Measurements from ENCODE around the gene BAD. TPM values are rescaled to one million over a fixed set of nuclear protein-coding genes. Genes with fewer than 3 reads are reported as not detected.

Gene BAD
- total RNA-seq, 2 donors from 2014 or later: 86.0 to 89.6 TPM

DNA sequence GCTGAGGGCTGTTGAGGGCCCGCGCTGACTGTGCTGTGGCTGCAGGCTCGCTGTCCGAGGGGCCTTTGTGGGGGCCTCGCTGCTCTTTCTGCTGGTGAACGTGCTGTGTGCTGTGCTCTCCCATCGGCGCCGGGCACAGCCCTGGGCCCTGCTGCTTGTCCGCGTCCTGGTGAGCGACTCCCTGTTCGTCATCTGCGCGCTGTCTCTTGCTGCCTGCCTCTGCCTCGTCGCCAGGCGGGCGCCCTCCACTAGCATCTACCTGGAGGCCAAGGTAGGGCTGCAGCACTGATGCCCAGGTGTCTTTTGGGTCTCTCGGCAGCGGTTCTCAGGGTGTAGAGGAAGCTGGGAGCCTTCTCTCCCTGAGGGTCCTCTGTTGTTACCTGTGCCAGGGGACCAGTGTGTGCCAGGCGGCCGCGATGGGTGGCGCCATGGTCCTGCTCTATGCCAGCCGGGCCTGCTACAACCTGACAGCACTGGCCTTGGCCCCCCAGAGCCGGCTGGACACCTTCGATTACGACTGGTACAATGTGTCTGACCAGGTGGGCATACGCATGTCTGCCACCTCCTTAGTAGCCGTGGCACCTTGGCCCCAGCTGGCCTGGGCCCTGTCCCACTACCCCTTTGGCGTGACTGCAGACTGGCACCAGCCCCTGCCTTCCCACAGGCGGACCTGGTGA lies 3.3 kb upstream of the BAD start:
- intact Hi-C loops (cut with DNase I): no loop called here
- Histone ChIP-seq H3K27ac (no peak overlapping the region), H3K4me1 (peaks cover 14% of the 10 kb centered on the region), H3K27me3 (peaks cover 28% of the 10 kb centered on the region), H3K36me3 (no peaks in the 10 kb centered on the region), H3K9me3 (no peaks in the 10 kb centered on the region), H3K4me3 (no peak overlapping the region), H3K9ac (ENCODE audit: low read depth in 2 of 2, low read length in 2 of 2) (no peak overlapping the region)
- TF ChIP-seq, protein P1, sequence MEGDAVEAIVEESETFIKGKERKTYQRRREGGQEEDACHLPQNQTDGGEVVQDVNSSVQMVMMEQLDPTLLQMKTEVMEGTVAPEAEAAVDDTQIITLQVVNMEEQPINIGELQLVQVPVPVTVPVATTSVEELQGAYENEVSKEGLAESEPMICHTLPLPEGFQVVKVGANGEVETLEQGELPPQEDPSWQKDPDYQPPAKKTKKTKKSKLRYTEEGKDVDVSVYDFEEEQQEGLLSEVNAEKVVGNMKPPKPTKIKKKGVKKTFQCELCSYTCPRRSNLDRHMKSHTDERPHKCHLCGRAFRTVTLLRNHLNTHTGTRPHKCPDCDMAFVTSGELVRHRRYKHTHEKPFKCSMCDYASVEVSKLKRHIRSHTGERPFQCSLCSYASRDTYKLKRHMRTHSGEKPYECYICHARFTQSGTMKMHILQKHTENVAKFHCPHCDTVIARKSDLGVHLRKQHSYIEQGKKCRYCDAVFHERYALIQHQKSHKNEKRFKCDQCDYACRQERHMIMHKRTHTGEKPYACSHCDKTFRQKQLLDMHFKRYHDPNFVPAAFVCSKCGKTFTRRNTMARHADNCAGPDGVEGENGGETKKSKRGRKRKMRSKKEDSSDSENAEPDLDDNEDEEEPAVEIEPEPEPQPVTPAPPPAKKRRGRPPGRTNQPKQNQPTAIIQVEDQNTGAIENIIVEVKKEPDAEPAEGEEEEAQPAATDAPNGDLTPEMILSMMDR (IDR thresholded peaks at IDR 0.05): no peak
- no peak for DNase-seq

DNA sequence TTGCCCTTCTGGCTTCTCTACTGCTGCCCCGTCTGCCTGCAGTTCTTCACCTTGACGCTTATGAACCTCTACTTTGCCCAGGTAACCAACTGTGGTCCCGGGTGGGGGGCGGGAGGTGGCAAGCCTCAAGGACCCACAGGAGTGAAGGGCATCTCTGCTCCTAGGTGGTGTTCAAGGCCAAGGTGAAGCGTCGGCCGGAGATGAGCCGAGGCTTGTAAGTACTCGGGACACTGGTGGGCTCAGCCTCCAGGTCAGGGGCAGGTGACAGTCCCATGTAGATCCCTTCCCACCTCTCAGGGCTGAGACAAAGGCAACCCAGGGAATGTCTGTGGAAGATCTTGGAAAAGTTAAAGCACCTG lies 2.3 kb upstream of the BAD start:
- TF ChIP-seq, protein P1 (IDR thresholded peaks at IDR 0.05): no peak
- Histone ChIP-seq H3K27me3 (peaks cover 18% of the 10 kb centered on the region), H3K36me3 (no peaks in the 10 kb centered on the region), H3K4me3 (no peak overlapping the region), H3K27ac (no peak overlapping the region), H3K9ac (ENCODE audit: low read depth in 2 of 2, low read length in 2 of 2) (peak overlapping the region in 1 of 2 donors; percentile 84), H3K4me1 (peaks cover 11% of the 10 kb centered on the region), H3K9me3 (no peaks in the 10 kb centered on the region)
- no peak for DNase-seq
- intact Hi-C loops (cut with DNase I): no loop called here

DNA sequence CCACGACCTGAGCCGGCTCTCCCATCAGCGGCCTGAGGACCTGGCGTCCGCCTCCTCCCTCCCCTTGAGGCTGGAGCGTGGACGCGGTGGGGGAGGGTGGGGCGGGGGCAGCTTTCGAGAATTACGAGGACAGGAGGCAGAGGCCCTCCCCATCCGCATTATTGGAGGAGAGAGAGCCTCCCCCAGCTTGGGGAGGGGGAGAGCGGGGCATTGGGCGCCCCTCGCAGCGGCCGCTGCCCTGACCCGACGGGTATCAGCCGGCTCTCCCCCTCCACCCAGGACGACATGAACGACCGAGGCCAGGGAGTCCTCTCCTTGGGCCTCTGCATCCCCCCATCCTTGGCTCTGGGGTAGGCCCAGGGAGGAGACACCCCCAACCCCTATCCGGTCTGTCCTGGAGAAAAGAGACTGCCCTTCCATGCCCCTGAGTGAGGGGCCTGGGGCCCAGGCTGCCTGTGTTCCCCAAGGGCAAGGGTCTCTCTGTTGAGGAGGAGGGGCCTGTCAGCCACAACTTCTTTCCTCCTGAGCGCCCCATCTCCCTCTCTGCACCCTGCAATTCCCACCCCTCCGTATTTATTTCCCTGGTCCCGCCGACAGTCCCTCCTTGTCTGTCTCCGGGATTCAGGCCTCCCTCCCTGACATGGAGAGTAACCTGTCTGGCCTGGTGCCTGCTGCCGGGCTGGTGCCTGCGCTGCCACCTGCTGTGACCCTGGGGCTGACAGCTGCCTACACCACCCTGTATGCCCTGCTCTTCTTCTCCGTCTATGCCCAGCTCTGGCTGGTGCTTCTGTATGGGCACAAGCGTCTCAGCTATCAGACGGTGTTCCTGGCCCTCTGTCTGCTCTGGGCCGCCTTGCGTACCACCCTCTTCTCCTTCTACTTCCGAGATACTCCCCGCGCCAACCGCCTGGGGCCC lies 1.7 kb upstream of the BAD start:
- Histone ChIP-seq H3K36me3 (no peaks in the 10 kb centered on the region), H3K9ac (ENCODE audit: low read depth in 2 of 2, low read length in 2 of 2) (peak overlapping the region; percentile 84 to 88), H3K9me3 (no peaks in the 10 kb centered on the region), H3K27me3 (peaks cover 12% of the 10 kb centered on the region), H3K4me3 (peak overlapping the region; percentile 77), H3K27ac (peak overlapping the region; percentile 96), H3K4me1 (peaks cover 11% of the 10 kb centered on the region)
- intact Hi-C loops (cut with DNase I): no loop called here
- no peak for DNase-seq
- TF ChIP-seq, protein P1 (IDR thresholded peaks at IDR 0.05): no peak

DNA sequence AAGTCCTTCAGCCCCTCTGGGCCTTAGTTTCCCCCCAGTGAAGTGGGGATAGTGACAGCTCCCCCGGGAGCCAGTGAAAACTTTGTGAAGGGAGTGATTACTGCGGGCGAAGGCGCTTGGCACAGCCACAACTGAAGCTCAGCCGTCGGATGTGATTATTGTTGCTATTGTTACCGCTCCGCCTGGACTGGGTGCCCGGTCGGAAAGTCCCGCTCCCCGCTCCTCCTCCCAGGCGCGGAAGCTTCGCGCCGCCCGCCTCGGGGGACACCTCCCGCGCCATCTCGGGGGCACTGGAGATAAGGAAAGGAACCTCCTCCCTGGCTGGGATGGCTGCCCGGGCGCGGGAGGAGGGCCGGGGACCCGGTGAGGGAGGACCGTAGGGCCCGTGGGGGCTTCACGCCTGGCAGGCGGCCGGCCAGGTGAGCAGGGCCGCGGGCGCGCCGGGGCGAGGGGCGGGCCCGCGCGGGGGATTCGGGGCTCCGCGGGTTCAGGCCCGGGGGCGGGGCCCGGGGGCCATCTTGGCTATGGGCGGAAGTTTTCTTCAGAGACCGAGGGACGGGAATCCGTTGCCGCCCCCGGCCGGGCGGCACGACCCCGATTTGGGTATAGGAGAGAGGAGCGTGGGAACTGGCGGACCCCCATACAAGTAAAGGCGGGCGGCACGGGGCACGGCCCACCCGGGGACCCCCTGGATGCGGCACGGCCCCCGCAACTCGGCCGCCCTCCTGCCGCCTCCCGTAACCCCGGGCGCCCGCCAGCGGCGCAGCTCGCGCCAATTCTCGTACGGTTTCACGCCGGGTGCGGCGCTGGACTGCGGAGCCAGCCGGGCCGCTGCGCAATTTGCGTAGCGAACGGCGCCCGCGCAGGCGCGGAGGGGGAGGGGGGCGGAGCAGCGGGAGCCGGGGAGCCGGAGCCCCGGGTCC lies 758 bp upstream of the BAD start, which contains the start of gene GPR137:
Gene GPR137 (plus strand): TSS at position 887 of the 923 bp plus-strand sequence. CDS start 677 bp downstream, outside the sequence.
- H3K9ac ChIP-seq (ENCODE audit: low read depth in 2 of 2, low read length in 2 of 2): peak within 1 kb of the TSS; percentile 88 to 94
- peak within 1 kb of the TSS; percentile 77 for H3K4me3 ChIP-seq
- H3K36me3 ChIP-seq: no peaks in the 10 kb centered on the region
- peak within 1 kb of the TSS; percentile 96 for H3K27ac ChIP-seq
- peaks cover 2% of the 10 kb centered on the region for H3K27me3 ChIP-seq
- no peaks in the 10 kb centered on the region for H3K9me3 ChIP-seq
- peaks cover 11% of the 10 kb centered on the region for H3K4me1 ChIP-seq
- intact Hi-C loops (cut with DNase I): no loop called here
- TF ChIP-seq, protein P1 (IDR thresholded peaks at IDR 0.05): no peak
- peak; percentile 91 for DNase-seq

DNA sequence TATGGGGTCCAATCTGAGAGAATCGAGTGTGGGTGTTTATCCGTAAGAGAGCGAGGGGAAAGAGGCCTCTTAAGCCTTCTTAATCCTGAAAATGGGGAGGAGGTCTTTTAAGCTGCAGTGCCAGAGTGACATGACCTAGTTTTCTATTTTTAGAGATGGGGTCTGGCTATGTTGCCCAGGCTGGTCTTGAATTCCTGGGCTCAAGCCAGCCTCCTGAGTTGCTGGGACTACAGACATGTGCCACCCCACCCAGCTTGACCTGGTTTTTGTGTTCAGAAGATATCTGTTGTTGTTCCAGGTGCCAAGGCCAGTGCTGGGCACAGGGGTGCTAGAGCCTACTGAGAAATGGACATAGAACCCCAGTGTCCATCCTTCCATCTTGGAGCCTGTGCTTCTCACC lies 1.4 kb downstream of the BAD start:
- no peak for DNase-seq
- H3K27ac ChIP-seq: peak overlapping the region; percentile 17
- H3K4me3 ChIP-seq: no peak overlapping the region
- intact Hi-C loops (cut with DNase I): no loop called here
- no peaks in the 10 kb centered on the region for H3K27me3 ChIP-seq
- H3K9me3 ChIP-seq: no peaks in the 10 kb centered on the region
- H3K9ac ChIP-seq (ENCODE audit: low read depth in 2 of 2, low read length in 2 of 2): peak overlapping the region; percentile 17 to 73
- TF ChIP-seq, protein P1 (IDR thresholded peaks at IDR 0.05): no peak
- H3K36me3 ChIP-seq: no peaks in the 10 kb centered on the region
- peaks cover 11% of the 10 kb centered on the region for H3K4me1 ChIP-seq

Measured in colonic mucosa (tissue), 4 donors.